Transverse colon (tissue), 4 donors: Measurements from ENCODE around the gene MPRIP. TPM values are rescaled to one million over a fixed set of nuclear protein-coding genes. Genes with fewer than 3 reads are reported as not detected.

Experiments used
- DNase-seq: peaks from one replicate; pipeline ENCODE4 v3.0.0-alpha.2; 2019
- H3K27ac ChIP-seq, 4 donors: fragments of 200-600 bp; sonication (generic); 2 replicates each; pipeline ENCODE4 v1.5.1; 2016 to 2018; ENCODE audit warnings: inconsistent platforms in 4 of 4
- H3K27me3 ChIP-seq: fragments of 200-600 bp; sonication (generic); 2 replicates; pipeline ENCODE4 v1.5.1; 2017; ENCODE audit warnings: inconsistent platforms
- H3K36me3 ChIP-seq, 4 donors: fragments of 200-600 bp; sonication (generic); 2 replicates each; pipeline ENCODE4 v1.5.1; 2017 to 2019; ENCODE audit warnings: inconsistent platforms in 4 of 4
- H3K4me1 ChIP-seq, 4 donors: fragments of 200-600 bp; sonication (generic); 2 replicates each; pipeline ENCODE4 v1.5.1; 2017 to 2020; ENCODE audit warnings: inconsistent platforms in 4 of 4
- H3K4me3 ChIP-seq, 4 donors: fragments of 200-600 bp; sonication (generic); 1 replicate in 1 of 4; 2 replicates in 3 of 4; pipeline versions ENCODE4 v1.5.1 to v1.6.1; 2017 to 2019; ENCODE audit warnings: inconsistent platforms in 4 of 4
- H3K9me3 ChIP-seq, 2 donors: fragments of 200-600 bp; sonication (generic); 2 replicates each; pipeline ENCODE4 v1.5.1; 2017 to 2019; ENCODE audit warnings: inconsistent platforms in 2 of 2
- CTCF ChIP-seq, 5 experiments: fragments of 200-600 bp in 3 of 5; fragments of 450-650 bp in 2 of 5; sonication (generic) in 3 of 5; IDR thresholded peaks; 1 replicate in 2 of 5; 2 replicates in 3 of 5; pipeline ENCODE4 v1.5.1; 2016 to 2017; ENCODE audit warnings: antibody characterized with exemption in 5 of 5, inconsistent platforms in 3 of 5, mild to moderate bottlenecking in 2 of 5, moderate library complexity in 1 of 5
- EP300 ChIP-seq: sonication (generic); formaldehyde crosslinking; IDR thresholded peaks from one replicate; pipeline ENCODE4 v1.6.1; 2017; ENCODE audit warnings: antibody characterized with exemption, low read depth
- POLR2A ChIP-seq: fragments of 450-650 bp; IDR thresholded peaks from one replicate; pipeline ENCODE4 v1.6.1; 2016; ENCODE audit warnings: antibody characterized with exemption, mild to moderate bottlenecking, moderate library complexity
- POLR2AphosphoS5 ChIP-seq, 3 donors: sonication (generic); formaldehyde crosslinking; IDR thresholded peaks; one replicate each; pipeline ENCODE4 v1.6.1; 2016; ENCODE audit warnings: antibody characterized with exemption in 3 of 3
- WGBS, 2 donors: methylation state at CpG; one replicate each; pipeline ENCODE4 v1.1.5; 2018; ENCODE audit warnings: low coverage in 1 of 2; 5-methylcytosine and 5-hydroxymethylcytosine counted together
- in situ Hi-C, 4 donors: fragments of 200-750 bp; cut with MboI; loops; one replicate each; pipeline versions ENCODE4 v1.15.0 to v1.15.1; 2017; ENCODE audit warnings: low sequenced_read_pairs in 3 of 4, low pct_ligation_motif_present in 1 of 4, low pct_unique_long_range_greater_than_20kb in 1 of 4
- intact Hi-C: fragments of 100-400 bp; cut with DNase I; formaldehyde crosslinking; loops from one replicate; pipeline ENCODE4 v1.15.1; 2023; ENCODE audit warnings: low total_unique reads
- total RNA-seq, 4 donors: library from RNA; depleted of rRNA; stranded (reverse); fragments of >200 nt; gene quantifications; one replicate each; pipeline ENCODE4 v1.1.0, GENCODE V29; 2016

Gene MPRIP
- total RNA-seq, 4 donors from 2014 or later: 124 to 368 (median 158) TPM

GRCh38 chr17:17090642-17091103, 48.4 kb downstream of the MPRIP start:
- H3K4me1 ChIP-seq: peaks cover 0 to 47% (median 17%) of the 10 kb centered on the region in 4 donors
- WGBS, 2 donors: 61% methylated on average over 11 of the region's 11 CpGs; no CpG with 5 or more reads in 1 of the 2 donors
- H3K36me3 ChIP-seq: no peaks in the 10 kb centered on the region
- no peak overlapping the region for H3K4me3 ChIP-seq
- in situ Hi-C loops (no loop called here), intact Hi-C loops (no loop called here)
- no peaks in the 10 kb centered on the region for H3K27me3 ChIP-seq
- H3K9me3 ChIP-seq: no peaks in the 10 kb centered on the region
- peak; percentile 78 for DNase-seq
- peak overlapping the region; percentile 48 to 68 (median 52) for H3K27ac ChIP-seq
- TF ChIP-seq POLR2A: no peak
- no peak for TF ChIP-seq EP300
- TF ChIP-seq CTCF (IDR thresholded peaks at IDR 0.05): no peak
- TF ChIP-seq POLR2AphosphoS5 (IDR thresholded peaks at IDR 0.05): peak in 1 of 3 donors; percentile 10

- in situ Hi-C loops (no loop called here), intact Hi-C loops (no loop called here)
- WGBS, 2 donors: 90% methylated on average over 7 of the region's 11 CpGs; no CpG with 5 or more reads in 1 of the 2 donors
- TF ChIP-seq CTCF (IDR thresholded peaks at IDR 0.05) (no peak), POLR2AphosphoS5 (IDR thresholded peaks at IDR 0.05) (no peak), EP300 (no peak)
- no peak overlapping the region for H3K4me3 ChIP-seq
- no peaks in the 10 kb centered on the region for H3K9me3 ChIP-seq
- H3K27ac ChIP-seq: peak overlapping the region in 3 of 4 donors; percentile 50 to 68 (median 53)
- peaks cover 0 to 53% (median 20%) of the 10 kb centered on the region in 4 donors for H3K4me1 ChIP-seq
- DNase-seq: no peak
- H3K27me3 ChIP-seq: no peaks in the 10 kb centered on the region
- H3K36me3 ChIP-seq: no peaks in the 10 kb centered on the region
Measured at GRCh38 chr17:17091276-17091675, 49.0 kb downstream of the MPRIP start.

- Histone ChIP-seq H3K9me3 (no peaks in the 10 kb centered on the region), H3K27me3 (no peaks in the 10 kb centered on the region), H3K4me3 (no peak overlapping the region), H3K27ac (no peak overlapping the region), H3K36me3 (no peaks in the 10 kb centered on the region), H3K4me1 (peaks cover 6 to 61% (median 27%) of the 10 kb centered on the region in 4 donors)
- DNase-seq: no peak
- intact Hi-C loops (no loop called here), in situ Hi-C loops (no loop called here)
- 87 to 90% methylated on average over 8 to 14 of the region's 14 CpGs for WGBS, 2 donors
- TF ChIP-seq CTCF (IDR thresholded peaks at IDR 0.05) (no peak), EP300 (no peak), POLR2A (no peak), POLR2AphosphoS5 (IDR thresholded peaks at IDR 0.05) (no peak)
Measured at GRCh38 chr17:17091856-17092756, 49.8 kb downstream of the MPRIP start.

GRCh38 chr17:17093764-17094163, 51.5 kb downstream of the MPRIP start:
- no peak for DNase-seq
- in situ Hi-C loops: no loop called here
- Histone ChIP-seq H3K9me3 (no peaks in the 10 kb centered on the region), H3K4me3 (no peak overlapping the region), H3K27me3 (no peaks in the 10 kb centered on the region), H3K36me3 (no peaks in the 10 kb centered on the region), H3K27ac (peak overlapping the region in 1 of 4 donors; percentile 11), H3K4me1 (peaks cover 12 to 76% (median 38%) of the 10 kb centered on the region in 4 donors)
- intact Hi-C loops: no loop called here
- TF ChIP-seq CTCF (IDR thresholded peaks at IDR 0.05) (no peak), POLR2A (no peak), EP300 (no peak), POLR2AphosphoS5 (IDR thresholded peaks at IDR 0.05) (no peak)
- WGBS, 2 donors: 75 to 83% methylated on average over 3 to 5 of the region's 5 CpGs
